ENCODE measurements around the gene ARMC3. TPM values are rescaled to one million over a fixed set of nuclear protein-coding genes. Genes with fewer than 3 reads are reported as not detected.

Gene ARMC3
- total RNA-seq, 2 experiments from 2014 or later, result not detected

DNA sequence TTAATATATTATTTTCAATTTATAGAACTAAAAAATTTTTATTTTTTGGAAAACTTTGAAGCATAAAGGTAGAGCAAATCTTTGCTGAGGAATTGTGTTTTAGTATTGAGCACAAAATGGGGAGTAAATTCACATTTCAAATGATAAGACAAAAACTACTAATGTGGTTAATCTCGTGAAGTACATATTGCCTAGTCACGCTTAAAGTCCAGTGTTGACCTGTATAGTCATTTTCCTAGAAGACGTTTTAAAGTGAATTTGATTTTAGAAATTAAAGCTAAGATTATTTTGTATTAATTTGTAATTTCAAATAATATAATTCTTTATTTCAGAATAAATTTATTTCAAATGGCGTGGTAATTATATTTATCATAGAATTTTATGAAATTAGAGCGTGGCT is 110.3 kb downstream of the ARMC3 start:
- no peak overlapping the region for H3K27ac ChIP-seq (ENCODE audit: low read depth, low read length, poor library complexity, severe bottlenecking)
- H3K9me2 ChIP-seq (ENCODE audit: insufficient read depth, low read length), result no peaks in the 10 kb centered on the region
- ChIA-PET CTCF (ENCODE audit: unreplicated experiment) (no interaction called here), POLR2A (interaction anchor here (0.6 to 0.9 kb wide), 3 partner anchors 12 to 1449 kb away, joined by 3 to 4 read pairs (median 3); no protein-coding TSS in a partner anchor)
- H2AFZ ChIP-seq (ENCODE audit: low read length), result no peak overlapping the region
- no peaks in the 10 kb centered on the region for H3K9me3 ChIP-seq (ENCODE audit: low read length)
- intact Hi-C loops (cut with micrococcal nuclease; ENCODE audit: unreplicated experiment), result no loop called here
- no TSS peak for BruUV-seq (replicated peaks)
- H4K20me1 ChIP-seq (ENCODE audit: insufficient read depth, low read length), result no peaks in the 10 kb centered on the region
- H3K4me3 ChIP-seq (ENCODE audit: low read depth, low read length, poor library complexity, severe bottlenecking), result no peak overlapping the region
- no peak for TF ChIP-seq EZH2phosphoT487 (IDR thresholded peaks at IDR 0.05; ENCODE audit: borderline replicate concordance, low read depth, low read length)
- TF ChIP-seq, protein P1, sequence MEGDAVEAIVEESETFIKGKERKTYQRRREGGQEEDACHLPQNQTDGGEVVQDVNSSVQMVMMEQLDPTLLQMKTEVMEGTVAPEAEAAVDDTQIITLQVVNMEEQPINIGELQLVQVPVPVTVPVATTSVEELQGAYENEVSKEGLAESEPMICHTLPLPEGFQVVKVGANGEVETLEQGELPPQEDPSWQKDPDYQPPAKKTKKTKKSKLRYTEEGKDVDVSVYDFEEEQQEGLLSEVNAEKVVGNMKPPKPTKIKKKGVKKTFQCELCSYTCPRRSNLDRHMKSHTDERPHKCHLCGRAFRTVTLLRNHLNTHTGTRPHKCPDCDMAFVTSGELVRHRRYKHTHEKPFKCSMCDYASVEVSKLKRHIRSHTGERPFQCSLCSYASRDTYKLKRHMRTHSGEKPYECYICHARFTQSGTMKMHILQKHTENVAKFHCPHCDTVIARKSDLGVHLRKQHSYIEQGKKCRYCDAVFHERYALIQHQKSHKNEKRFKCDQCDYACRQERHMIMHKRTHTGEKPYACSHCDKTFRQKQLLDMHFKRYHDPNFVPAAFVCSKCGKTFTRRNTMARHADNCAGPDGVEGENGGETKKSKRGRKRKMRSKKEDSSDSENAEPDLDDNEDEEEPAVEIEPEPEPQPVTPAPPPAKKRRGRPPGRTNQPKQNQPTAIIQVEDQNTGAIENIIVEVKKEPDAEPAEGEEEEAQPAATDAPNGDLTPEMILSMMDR (conservative IDR thresholded peaks at IDR 0.05; ENCODE audit: low read length), result no peak
- DNase-seq (ENCODE audit: low spot score), result no peak
- H3K79me2 ChIP-seq (ENCODE audit: insufficient read depth, low read depth, low read length), result no peaks in the 10 kb centered on the region
- H3K36me3 ChIP-seq (ENCODE audit: insufficient read depth, low read length), result no peaks in the 10 kb centered on the region
- no peaks in the 10 kb centered on the region for H3K4me1 ChIP-seq (ENCODE audit: insufficient read depth, low read length, poor library complexity, severe bottlenecking)
- H3K4me2 ChIP-seq (ENCODE audit: low read length), result no peak overlapping the region

DNA sequence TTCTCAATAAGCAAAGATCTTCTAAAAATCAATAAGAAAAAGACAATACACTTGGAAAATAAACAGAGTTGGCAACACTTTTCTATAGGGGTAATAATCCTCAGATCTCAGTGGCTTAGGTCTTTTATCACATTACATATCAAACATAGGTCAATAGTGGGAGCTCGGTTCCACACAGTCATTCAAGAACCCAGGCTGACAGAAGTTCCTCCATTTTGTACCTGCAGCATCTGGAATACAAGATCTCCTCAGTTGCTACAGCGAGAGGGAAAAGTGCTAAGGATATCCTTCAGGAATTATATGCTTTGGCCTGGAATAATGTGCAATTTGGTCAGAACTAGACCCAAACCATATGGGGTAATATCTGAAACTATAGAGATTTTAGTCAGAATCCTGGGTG is 112.1 kb downstream of the ARMC3 start:
- H3K9me2 ChIP-seq (ENCODE audit: insufficient read depth, low read length), result no peaks in the 10 kb centered on the region
- H3K27ac ChIP-seq (ENCODE audit: low read depth, low read length, poor library complexity, severe bottlenecking), result no peak overlapping the region
- BruUV-seq (replicated peaks), result no TSS peak
- H3K4me1 ChIP-seq (ENCODE audit: insufficient read depth, low read length, poor library complexity, severe bottlenecking), result no peaks in the 10 kb centered on the region
- H4K20me1 ChIP-seq (ENCODE audit: insufficient read depth, low read length), result no peaks in the 10 kb centered on the region
- intact Hi-C loops (cut with micrococcal nuclease; ENCODE audit: unreplicated experiment), result no loop called here
- H3K4me3 ChIP-seq (ENCODE audit: low read depth, low read length, poor library complexity, severe bottlenecking), result no peak overlapping the region
- DNase-seq (ENCODE audit: low spot score), result no peak
- H3K9me3 ChIP-seq (ENCODE audit: low read length), result no peaks in the 10 kb centered on the region
- CTCF ChIA-PET (ENCODE audit: unreplicated experiment), result no interaction called here
- POLR2A ChIA-PET, result no interaction called here
- no peaks in the 10 kb centered on the region for H3K79me2 ChIP-seq (ENCODE audit: insufficient read depth, low read depth, low read length)
- TF ChIP-seq, protein P1 (conservative IDR thresholded peaks at IDR 0.05; ENCODE audit: low read length), result no peak
- TF ChIP-seq EZH2phosphoT487 (IDR thresholded peaks at IDR 0.05; ENCODE audit: borderline replicate concordance, low read depth, low read length), result no peak
- no peaks in the 10 kb centered on the region for H3K36me3 ChIP-seq (ENCODE audit: insufficient read depth, low read length)
- no peak overlapping the region for H2AFZ ChIP-seq (ENCODE audit: low read length)
- no peak overlapping the region for H3K4me2 ChIP-seq (ENCODE audit: low read length)

DNA sequence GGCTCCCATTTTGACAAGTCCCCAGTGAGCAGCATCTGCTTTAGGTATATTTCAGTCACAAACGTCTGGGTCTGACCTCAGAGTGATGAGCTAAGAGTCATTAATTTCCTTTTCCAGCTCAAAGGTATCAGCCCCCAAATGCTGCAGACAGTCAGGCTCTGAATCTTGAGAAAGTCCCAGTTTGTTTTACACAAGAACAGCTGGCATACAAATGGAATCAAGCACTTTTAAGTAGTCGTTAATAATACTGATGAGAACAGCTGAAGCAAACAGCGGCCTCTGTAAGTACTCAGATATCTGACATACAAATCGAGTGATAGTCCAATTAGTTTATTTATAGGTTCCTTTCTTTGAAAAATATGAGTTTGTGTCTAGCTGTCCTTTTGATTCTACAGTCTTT is 118.2 kb downstream of the ARMC3 start:
- H3K27ac ChIP-seq (ENCODE audit: low read depth, low read length, poor library complexity, severe bottlenecking), result no peak overlapping the region
- H4K20me1 ChIP-seq (ENCODE audit: insufficient read depth, low read length), result no peaks in the 10 kb centered on the region
- no peaks in the 10 kb centered on the region for H3K79me2 ChIP-seq (ENCODE audit: insufficient read depth, low read depth, low read length)
- no peak overlapping the region for H2AFZ ChIP-seq (ENCODE audit: low read length)
- CTCF ChIA-PET (ENCODE audit: unreplicated experiment), result no interaction called here
- no peak overlapping the region for H3K4me2 ChIP-seq (ENCODE audit: low read length)
- intact Hi-C loops (cut with micrococcal nuclease; ENCODE audit: unreplicated experiment), result no loop called here
- no peaks in the 10 kb centered on the region for H3K4me1 ChIP-seq (ENCODE audit: insufficient read depth, low read length, poor library complexity, severe bottlenecking)
- no peaks in the 10 kb centered on the region for H3K36me3 ChIP-seq (ENCODE audit: insufficient read depth, low read length)
- H3K9me3 ChIP-seq (ENCODE audit: low read length), result no peaks in the 10 kb centered on the region
- no peaks in the 10 kb centered on the region for H3K9me2 ChIP-seq (ENCODE audit: insufficient read depth, low read length)
- TF ChIP-seq EZH2phosphoT487 (IDR thresholded peaks at IDR 0.05; ENCODE audit: borderline replicate concordance, low read depth, low read length), result no peak
- TF ChIP-seq, protein P1 (conservative IDR thresholded peaks at IDR 0.05; ENCODE audit: low read length), result no peak
- no peak overlapping the region for H3K4me3 ChIP-seq (ENCODE audit: low read depth, low read length, poor library complexity, severe bottlenecking)
- BruUV-seq (replicated peaks), result no TSS peak
- POLR2A ChIA-PET, result interaction anchor here (1.3 kb wide), 1 partner anchor 9 kb away, joined by 3 read pairs; no protein-coding TSS in a partner anchor
- no peak for DNase-seq (ENCODE audit: low spot score)

Data from OCI-LY7 (cell line).